Stimulated activated CD8-positive, alpha-beta memory T cell treated with anti-CD3 and anti-CD28 coated beads, Interleukin-7, amount 100 ng/mL, for 24 hours (primary cell): Measurements from ENCODE around the gene ADISSP.

Source experiments
- DNase-seq: peaks from one replicate; pipeline ENCODE4 v3.0.0-alpha.2; 2020; ENCODE audit warnings: low read depth

ADISSP gene

DNA sequence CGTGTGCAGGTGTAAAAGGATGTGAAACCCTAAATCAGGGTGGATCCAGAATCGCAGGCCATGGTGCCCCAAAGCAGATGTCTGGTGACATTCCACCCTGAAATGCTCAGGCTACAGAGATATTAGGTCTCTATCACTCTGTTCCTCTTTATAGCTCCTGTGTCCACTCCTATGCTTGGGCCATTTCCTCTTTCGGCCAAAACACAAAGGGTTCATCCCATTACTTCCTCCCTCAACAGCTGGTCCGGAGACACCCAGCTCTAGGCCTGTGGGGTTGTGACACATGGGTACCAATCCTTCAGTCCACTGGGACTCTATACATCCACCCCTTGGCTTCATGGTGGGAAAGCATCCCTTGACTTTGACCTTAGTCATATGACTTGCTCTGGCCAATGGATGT lies 53.5 kb downstream of the ADISSP start:
- DNase-seq, result no peak

DNA sequence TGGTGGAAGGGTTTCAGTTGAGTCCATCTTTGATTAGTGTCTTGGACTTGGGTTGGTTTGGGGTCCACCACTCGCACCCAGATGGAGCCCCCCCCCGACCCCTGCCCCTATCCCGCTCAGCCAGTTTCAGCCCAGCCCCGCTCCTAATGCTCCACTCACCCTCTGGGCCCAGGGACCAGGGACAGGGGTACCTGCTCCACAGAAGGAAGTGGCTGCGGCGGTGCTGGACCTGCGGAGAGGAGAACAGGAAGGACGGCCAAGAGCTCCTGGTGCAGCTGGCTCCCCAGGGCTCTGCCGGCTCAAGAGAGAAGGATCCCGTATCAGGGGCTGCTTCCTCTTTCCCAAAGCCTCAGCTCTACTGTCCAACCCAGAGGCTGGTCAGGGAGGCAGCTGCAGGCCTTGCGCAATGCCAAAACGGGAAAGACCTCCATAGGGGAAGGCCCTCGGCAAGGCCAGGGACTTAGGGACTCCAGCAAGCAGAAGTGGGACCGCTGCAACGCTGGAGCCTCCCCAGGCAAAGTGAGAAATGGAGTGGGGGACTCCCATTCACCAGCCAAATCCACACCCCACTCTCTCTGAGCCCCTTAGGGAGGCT lies 55.2 kb downstream of the ADISSP start, which contains the start of gene SIGLEC1:
Gene SIGLEC1 (minus strand): TSS at position 322 of the 595 bp plus-strand sequence. CDS start 5,472 bp downstream, outside the sequence.
- DNase-seq, result no peak

DNA sequence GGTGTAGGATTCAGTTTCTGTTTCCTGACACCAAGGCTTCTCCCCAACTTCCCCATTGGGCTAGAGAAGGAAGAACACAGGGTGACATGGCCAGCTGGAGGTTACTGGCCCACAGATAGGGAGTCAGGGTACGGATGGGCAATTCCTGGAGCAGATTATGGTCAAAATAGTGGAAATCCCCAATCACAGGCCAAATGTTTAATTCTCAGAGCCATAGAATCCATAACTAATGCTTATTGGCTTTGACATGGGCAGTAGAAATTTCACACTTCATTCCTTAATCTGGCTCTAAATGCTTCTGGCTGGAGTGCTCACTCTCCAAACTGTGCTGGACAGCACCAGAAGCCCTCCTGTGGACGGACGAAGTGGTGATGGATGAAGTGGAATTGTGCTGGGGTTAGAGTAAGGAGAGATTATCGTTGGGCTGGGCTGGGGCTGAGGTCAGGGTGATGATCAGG lies 56.0 kb downstream of the ADISSP start:
- DNase-seq, result no peak

GRCh38 chr20:3710703-3711483 lies 56.7 kb downstream of the ADISSP start:
- DNase-seq, result peak; percentile 62

DNA sequence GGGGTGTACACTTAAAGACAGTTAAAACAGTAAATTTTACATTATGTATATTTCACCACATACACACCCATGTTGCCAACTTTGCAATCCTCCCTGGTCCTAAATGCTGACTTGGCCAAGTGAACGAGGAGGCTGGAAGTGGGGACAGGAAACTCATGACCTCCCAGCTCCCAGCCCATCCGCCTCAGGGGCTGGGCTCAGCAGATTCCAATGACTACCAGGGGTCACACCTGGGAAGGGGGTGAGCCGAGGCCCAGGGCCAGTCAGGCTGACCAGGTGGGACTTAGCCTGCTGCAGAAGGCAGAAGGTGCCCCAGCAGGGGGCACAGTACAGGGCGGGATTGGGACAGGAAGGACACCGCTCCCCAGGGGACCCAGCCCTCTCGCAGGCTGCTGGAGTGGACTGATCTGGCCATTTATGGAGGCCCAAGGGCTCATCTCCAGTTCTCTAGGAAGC lies 57.5 kb downstream of the ADISSP start:
- DNase-seq, result no peak

- DNase-seq, result no peak
Observed at GRCh38 chr20:3707508-3707899, 60.0 kb downstream of the ADISSP start.

GRCh38 chr20:3706774-3707507 lies 60.6 kb downstream of the ADISSP start:
- DNase-seq, result no peak

DNA sequence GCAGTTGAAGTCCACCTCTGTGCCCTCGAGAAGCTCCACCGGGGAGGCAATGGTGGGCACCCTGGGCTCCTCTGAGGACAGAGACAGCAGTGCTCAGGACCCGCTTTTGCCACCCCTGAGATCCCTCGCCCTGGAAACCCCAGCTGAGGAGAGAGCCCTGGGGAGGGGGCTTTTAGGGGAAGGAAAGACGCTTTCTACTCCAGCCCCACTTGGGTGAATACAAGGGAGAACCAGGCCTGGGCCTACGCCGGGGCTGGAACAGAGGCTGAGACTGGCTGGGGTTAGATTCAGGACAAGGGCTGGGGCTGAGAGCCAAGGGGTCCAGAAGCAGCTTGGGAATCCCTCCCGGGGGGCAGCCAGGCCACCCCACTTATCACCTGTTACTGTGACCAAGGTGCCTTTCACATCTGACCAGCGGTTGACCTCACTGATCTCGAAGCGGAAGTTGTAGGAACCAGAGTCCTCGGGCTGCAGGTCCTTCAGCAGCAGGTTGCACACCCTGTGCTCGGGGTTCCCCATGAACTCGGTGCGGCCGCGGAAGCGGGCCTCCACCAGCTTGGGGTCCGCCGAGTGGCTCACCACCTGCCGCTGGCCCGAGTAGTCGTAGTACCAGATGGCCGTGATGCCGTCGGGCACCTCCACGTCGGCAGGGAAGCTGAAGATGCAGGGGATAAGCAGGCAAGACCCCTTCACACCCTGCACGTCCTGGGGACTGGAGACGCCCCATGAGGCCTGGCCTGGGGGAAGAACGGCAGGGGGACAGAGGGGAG lies 61.4 kb downstream of the ADISSP start:
- DNase-seq, result no peak

DNA sequence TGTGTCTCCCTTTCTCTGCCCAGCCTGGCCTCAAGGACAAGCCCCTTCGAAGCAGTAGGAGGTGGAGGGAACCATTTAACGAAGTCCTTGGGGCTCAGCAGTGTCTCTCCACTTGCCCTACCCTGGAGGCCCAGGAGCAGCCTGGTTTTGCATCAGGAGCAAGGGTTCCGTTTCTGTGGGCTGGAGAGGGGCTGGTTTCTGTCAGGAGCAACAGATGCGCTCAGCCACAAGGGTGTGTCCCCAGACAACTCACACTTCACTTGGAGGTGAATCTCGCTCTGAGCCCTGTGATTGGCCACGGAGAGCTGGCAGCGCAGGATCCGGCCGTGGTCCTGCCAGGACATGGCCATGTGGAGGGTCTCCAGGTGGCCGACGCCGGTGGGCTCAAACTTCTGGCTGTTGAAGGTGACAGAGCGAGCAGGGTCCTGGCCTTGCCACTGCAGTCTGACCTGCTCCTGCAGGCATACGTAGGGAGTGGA lies 62.0 kb downstream of the ADISSP start:
- no peak for DNase-seq

DNA sequence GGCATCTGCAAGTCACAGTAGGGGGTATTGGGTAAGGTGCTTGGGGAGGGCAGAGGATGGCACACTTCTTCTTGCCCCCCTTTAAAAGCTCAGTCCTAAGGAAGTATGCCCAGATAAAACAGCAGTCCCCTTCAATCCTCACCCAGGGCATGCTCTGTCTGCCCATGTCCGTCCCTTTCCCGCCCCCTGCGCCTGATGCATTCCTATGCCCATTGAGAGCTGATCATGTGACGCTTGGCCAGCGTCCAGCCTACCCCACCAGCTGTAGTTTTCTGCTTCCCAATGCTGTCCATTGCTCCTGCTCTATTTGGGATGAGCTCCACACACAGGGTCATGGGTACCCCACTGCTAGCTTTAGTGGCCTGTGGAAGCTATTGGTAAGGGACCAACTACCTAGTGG lies 63.5 kb downstream of the ADISSP start:
- no peak for DNase-seq
